T-helper 1 cell (primary cell): ENCODE data around the gene PARP12.

Experiments
- DNase-seq, 5 donors: peaks; one replicate each; pipeline ENCODE4 v3.0.0-alpha.2; 2012 to 2020

The PARP12 gene

GRCh38 chr7:140013676-140014075 is 49.1 kb downstream of the PARP12 start:
- no peak for DNase-seq

- DNase-seq: no peak
These were observed 52.4 kb downstream of the PARP12 start for GRCh38 chr7:140010194-140010895.

DNA sequence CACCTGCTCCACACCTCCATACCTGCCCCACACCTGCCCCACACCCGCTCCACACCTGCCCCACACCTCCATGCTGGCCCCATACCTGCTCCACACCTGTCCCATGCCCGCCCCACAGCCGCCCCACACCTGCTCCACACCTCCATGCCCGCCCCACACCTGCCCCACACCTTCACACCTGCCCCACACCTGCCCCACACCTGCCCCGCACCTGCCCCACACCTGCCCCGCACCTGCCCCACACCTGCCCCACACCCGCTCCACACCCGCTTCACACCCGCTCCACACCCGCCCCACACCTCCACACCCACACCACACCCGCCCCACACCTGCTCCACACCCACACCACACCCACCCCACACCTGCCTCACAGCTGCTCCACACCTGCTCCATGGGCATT is 53.0 kb downstream of the PARP12 start:
- no peak for DNase-seq

DNA sequence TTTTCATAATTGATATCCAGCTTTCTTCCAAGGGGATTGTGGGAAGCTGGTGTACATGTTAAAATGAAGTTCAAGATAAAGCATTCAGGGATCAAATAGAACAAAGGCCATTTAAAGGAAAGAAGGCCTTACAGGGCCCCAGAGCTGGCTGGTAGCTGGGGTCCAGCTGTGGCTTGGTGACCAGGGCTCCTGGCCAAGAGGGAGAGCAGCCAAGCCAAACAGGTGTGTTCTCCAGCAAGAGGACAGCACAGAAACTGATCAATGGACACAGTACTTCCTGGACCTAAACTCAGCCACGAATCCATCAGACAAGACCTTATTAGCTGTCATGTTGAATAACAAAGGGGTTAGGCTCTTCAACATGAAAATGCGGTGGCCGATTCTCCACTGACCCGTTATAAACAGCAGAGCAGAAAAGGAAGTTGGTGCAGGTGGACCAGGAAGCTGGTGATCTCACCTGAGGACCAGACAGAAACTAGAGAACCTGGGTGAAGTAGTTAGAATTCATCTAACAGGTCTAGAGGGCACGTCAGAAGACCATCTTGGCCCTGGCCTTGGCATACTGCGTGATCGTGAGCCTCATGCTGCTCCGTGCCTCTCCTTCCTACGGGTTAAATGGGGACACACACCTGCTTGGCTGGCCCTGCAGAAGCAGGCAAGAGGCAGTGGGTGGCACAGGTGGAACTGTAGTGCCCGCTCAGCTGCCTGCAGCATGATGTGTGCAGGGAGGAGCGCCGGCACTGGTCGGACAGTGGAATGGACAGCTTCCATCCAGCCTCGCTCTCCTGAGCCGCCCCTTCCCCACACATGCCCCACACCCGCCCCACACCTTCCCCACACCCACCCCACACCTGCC is 53.8 kb downstream of the PARP12 start:
- DNase-seq: no peak

DNA sequence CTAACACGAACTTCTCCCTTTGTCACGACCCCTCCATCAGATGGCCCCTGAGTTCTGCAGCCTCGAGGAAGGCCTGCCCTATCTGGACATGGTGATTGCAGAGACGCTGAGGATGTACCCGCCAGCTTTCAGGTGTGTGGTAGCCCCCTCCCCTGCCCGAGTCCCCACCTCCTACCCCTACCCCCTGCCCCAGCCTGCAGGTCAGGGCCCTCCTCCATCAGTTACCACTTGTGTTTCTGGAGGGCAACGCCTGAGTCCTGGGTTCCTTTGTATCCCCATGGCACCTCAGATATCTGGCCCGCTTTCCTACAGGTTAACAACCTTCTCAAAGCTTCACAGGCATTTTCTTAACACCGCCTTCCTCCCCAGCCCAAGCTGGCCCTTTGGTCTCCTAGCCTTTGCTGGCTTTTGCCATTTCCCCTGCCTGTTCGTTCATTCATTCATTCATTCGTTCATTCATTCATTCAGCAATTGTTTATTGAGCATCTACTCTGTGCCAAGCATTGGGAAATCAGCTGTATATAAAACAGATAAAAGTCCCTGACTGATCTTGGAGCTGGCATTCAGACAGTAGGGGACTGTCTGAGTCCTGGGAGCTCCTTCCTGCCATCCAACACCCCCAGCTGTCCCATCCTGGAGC is 55.6 kb downstream of the PARP12 start:
- no peak for DNase-seq

DNA sequence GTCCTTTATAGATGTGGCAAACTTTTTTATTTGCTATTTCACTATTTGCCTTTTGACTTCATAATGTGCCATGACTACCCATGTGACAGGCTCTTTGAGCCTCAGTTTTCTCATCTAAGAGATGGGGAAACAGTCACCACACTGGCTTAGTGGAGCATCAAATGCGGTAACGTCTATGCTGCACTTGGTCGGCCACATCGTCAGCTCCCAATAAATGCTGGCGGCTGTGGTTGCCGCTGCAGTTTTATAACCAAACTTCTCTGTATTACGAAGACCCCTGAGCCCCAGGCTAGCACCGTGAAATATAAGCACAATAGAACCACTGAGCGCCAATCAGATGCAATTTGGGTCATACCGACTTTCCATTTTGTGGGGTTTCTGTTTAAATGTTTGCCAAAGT is 56.2 kb downstream of the PARP12 start:
- DNase-seq: no peak

DNA sequence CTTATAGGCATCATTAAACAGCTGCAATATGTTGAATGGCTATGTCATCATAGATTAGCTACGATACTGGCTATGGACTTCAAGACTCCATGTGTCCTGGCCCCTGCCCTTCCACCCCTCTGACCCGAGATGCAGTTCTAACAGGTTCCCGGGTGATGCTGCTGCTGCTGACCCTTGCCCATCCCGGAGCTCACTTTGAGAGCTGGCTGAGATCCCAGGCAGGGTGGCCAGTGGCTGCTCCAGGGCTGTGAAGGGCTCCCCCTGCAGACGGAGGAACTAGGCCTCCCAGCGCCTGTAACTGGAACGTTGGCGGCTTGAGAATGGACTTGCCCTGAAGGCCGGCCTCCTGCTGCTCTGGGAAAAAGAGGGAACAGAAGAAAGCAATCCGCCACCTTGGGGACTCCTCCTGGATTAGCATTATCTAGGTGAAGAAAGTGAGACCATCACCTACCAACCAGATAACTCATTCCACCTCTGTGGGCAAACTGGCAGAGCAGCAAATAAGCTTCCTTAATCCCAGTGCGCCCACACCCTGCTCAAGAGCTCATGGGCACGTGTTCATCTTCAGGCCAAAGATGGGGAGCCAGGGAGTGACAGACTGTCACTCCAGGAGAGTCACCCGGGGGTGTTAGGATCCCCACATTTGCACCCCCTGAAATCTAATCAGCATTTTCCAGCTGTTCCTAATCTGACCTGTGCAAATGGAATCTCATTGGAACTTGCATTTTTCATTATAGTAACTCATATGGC is 56.8 kb downstream of the PARP12 start:
- no peak for DNase-seq

- no peak for DNase-seq
These were observed 57.4 kb downstream of the PARP12 start for GRCh38 chr7:140005341-140005740.

- no peak for DNase-seq
These were observed 58.1 kb downstream of the PARP12 start for GRCh38 chr7:140004672-140005071.

DNA sequence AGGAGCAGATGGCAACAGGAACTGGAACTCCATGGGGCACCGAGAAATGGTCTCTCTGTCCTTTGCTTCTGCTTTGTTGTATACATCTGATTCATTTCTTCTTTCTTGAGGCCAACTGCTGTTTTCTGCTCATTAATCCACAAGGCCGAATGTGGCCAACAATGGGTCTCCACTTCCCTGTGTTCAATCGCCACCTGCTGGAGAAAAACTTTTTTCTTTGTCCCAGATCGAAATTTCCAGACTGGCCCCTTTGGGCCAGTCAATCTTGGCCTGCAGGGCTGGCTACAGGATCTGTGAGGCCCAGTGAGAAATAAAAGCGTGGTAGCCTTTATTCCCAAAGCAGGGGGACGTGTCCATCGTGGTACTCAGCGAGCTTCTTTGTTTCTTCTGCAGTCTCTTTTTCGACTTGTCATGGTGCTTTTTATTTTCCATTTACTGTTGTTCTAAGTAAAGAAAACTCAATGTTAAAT is 58.8 kb downstream of the PARP12 start:
- peak in 1 of 5 donors; percentile 33 for DNase-seq

DNA sequence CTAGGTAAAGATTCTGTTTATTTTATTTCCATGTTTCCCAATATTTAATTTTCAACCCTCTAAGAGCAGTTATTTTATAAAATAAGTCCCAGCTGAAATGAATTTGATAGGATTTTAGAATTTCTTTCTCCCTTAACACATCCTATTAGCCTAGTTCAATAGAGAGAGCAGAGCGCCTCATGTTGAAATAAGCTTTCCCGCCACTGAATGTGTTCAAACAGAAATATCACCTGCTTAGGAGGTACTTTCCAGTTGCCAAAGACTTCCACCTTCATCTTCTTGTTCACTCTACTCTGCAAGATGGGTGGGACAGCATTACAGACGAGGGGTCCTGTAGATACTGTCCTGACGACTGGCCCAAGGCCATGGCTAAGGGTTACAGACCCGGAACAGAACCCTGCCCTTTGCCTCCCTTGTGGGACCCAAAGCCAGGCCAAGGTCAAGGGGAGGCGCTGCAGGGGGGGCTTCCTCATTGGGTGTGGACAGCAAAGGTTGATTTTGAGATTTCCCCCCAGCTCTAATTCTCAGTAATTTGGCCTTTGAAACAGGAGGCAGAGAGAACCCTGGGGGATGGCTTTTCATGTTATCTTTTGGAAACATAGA is 62.0 kb downstream of the PARP12 start:
- DNase-seq: no peak

DNA sequence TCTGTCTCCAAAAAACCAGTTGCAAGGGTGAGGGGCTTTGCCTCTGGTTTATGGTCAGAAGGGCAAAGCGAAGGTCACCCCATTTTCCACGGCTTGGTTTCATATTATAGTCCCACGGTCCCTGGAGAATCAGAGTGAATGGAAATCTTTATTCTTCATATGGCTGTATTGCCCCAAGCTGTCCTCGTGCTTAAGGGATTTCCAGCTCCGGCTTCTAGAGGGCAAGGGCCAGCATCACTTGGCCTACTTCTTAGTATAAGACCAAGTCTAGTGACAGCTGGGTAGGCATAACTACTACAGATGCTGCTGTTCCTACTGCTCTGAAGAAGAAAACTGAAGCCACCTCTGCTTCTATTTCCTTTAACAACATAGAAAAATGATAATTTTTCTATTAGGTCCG is 63.2 kb downstream of the PARP12 start:
- DNase-seq: no peak

DNA sequence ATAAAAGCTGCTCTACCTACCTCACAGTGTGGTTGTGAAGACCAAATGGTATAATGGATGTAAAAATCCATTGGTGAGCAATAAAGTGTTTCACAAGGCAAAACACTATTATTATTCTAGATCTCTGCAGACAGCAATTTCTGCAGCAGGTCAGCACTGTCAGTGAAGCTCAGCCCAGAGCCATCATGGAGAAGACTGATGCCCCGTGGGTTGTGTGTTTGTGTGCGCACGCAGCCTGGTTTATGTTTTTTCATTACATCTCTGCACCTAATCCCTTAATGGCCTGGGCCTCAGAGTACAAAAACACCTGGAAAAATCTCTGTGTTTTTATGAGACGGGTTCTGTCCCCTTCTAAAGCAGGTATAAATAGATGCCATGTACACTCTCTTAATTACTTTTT is 64.2 kb downstream of the PARP12 start:
- no peak for DNase-seq

GRCh38 chr7:139995017-139995915 is 67.5 kb downstream of the PARP12 start:
- DNase-seq: no peak

DNA sequence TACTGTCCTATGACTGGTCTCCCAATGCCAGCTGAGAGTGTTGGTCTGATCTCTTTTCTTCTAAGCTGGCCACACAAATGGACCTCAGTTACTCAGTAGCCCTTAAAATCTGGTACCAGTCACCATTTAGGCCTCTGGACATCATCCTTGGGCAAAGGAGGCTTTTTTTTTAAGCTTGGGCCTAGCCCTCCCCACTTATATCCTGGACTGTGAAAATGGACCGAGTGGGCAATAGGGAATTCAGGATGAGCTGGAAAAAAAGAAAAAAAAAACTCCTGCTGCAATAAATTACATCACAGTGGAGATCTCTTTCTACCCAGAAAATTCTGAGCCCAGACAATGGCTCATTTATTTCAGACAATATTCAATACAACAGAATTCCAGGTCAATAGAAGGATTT is 68.4 kb downstream of the PARP12 start:
- no peak for DNase-seq

GRCh38 chr7:139993592-139993991 is 69.2 kb downstream of the PARP12 start:
- DNase-seq: no peak

GRCh38 chr7:139993169-139993568 is 69.6 kb downstream of the PARP12 start:
- DNase-seq: no peak

GRCh38 chr7:139992353-139993044 is 70.3 kb downstream of the PARP12 start:
- no peak for DNase-seq

- DNase-seq: no peak
These were observed 70.8 kb downstream of the PARP12 start for GRCh38 chr7:139991911-139992310.

GRCh38 chr7:139991269-139991666 is 71.5 kb downstream of the PARP12 start:
- no peak for DNase-seq
